Measurements from ENCODE around the gene ZFPM1. TPM values are rescaled to one million over a fixed set of nuclear protein-coding genes. Genes with fewer than 3 reads are reported as not detected.

The ZFPM1 gene
- total and polyA plus RNA-seq, 4 donors, result 0.19 to 12.8 (median 5.3) TPM

GRCh38 chr16:88554711-88555264 lies 101.7 kb downstream of the ZFPM1 start:
- Histone ChIP-seq H3K27ac (ENCODE audit: low read depth in 1 of 2, low read length in 2 of 2) (no peak overlapping the region), H3K4me3 (ENCODE audit: low read depth in 1 of 3, low read length in 3 of 3) (no peak overlapping the region), H3K9ac (ENCODE audit: low read depth in 1 of 2, low read length in 2 of 2) (no peak overlapping the region), H3K4me1 (ENCODE audit: control insufficient read depth in 4 of 4, insufficient read depth in 4 of 4, low read length in 3 of 4) (peaks cover 0 to 4% (median 0%) of the 10 kb centered on the region in 4 donors), H3K9me3 (ENCODE audit: control insufficient read depth in 4 of 4, low read length in 3 of 4) (no peaks in the 10 kb centered on the region), H3K36me3 (ENCODE audit: control insufficient read depth in 4 of 4, insufficient read depth in 3 of 4, low read depth in 1 of 4, low read length in 3 of 4) (no peaks in the 10 kb centered on the region), H3K27me3 (ENCODE audit: control insufficient read depth in 4 of 4, insufficient read depth in 4 of 4, low read length in 3 of 4) (no peaks in the 10 kb centered on the region)
- WGBS, result 81% methylated on average over 15 of the region's 15 CpGs
- TF ChIP-seq RXRA (IDR thresholded peaks at IDR 0.05), result no peak
- TF ChIP-seq FOXA1 (IDR thresholded peaks at IDR 0.05), result no peak
- no peak for TF ChIP-seq HNF4A (conservative IDR thresholded peaks at IDR 0.05)
- TF ChIP-seq CTCF (IDR thresholded peaks at IDR 0.05; ENCODE audit: low read depth, low read length, missing input control), result no peak
- TF ChIP-seq FOXA2 (IDR thresholded peaks at IDR 0.05), result no peak
- TF ChIP-seq SP1 (IDR thresholded peaks at IDR 0.05), result no peak
- TF ChIP-seq TAF1 (conservative IDR thresholded peaks at IDR 0.05), result no peak
- TF ChIP-seq RAD21 (IDR thresholded peaks at IDR 0.05), result no peak
- no peak for TF ChIP-seq YY1 (IDR thresholded peaks at IDR 0.05)
- no peak for TF ChIP-seq EGR1 (IDR thresholded peaks at IDR 0.05; ENCODE audit: low read depth in 2 of 2)
- no peak for TF ChIP-seq REST (IDR thresholded peaks at IDR 0.05)
- TF ChIP-seq HNF4G (IDR thresholded peaks at IDR 0.05), result no peak
- no peak for TF ChIP-seq MAX (IDR thresholded peaks at IDR 0.05)
- TF ChIP-seq ATF3 (IDR thresholded peaks at IDR 0.05), result no peak
- TF ChIP-seq NR2F2 (IDR thresholded peaks at IDR 0.05), result no peak
- no peak for TF ChIP-seq ZBTB33 (IDR thresholded peaks at IDR 0.05)
- no peak for TF ChIP-seq JUND (IDR thresholded peaks at IDR 0.05)
- no peak for DNase-seq (ENCODE audit: low spot score)

Data from liver (tissue), 9 donors.